ENCODE measurements around the gene DSCAM. TPM values are rescaled to one million over a fixed set of nuclear protein-coding genes. Genes with fewer than 3 reads are reported as not detected.

Gene DSCAM
- total RNA-seq, 1 donor from 2014 or later, result 0.06 TPM

GRCh38 chr21:40577285-40578043, 269.5 kb downstream of the DSCAM start:
- Histone ChIP-seq H3K27me3 (ENCODE audit: low read depth) (no peaks in the 10 kb centered on the region), H3K4me1 (no peaks in the 10 kb centered on the region), H3K27ac (no peak overlapping the region), H3K9me3 (no peaks in the 10 kb centered on the region), H3K36me3 (no peaks in the 10 kb centered on the region), H3K4me3 (no peak overlapping the region)
- no peak for TF ChIP-seq CTCF (IDR thresholded peaks at IDR 0.05)
- intact Hi-C loops (cut with DNase I), result no loop called here
- ATAC-seq, result no peak
- no peak for DNase-seq

- DNase-seq, result no peak
Observed at GRCh38 chr21:40575976-40576375, 271.0 kb downstream of the DSCAM start.

GRCh38 chr21:40569357-40569756, 277.6 kb downstream of the DSCAM start:
- DNase-seq (no peak), ATAC-seq (no peak)
- intact Hi-C loops (cut with DNase I), result no loop called here
- no peak overlapping the region for H3K4me3 ChIP-seq
- H3K27ac ChIP-seq, result no peak overlapping the region
- no peak for TF ChIP-seq CTCF (IDR thresholded peaks at IDR 0.05)
- no peaks in the 10 kb centered on the region for H3K27me3 ChIP-seq (ENCODE audit: low read depth)
- no peaks in the 10 kb centered on the region for H3K36me3 ChIP-seq
- H3K9me3 ChIP-seq, result no peaks in the 10 kb centered on the region
- H3K4me1 ChIP-seq, result no peaks in the 10 kb centered on the region

More at GRCh38 chr21:40575976-40576375, 271.0 kb downstream of the DSCAM start:
- Histone ChIP-seq H3K36me3 (no peaks in the 10 kb centered on the region), H3K4me3 (no peak overlapping the region), H3K27me3 (ENCODE audit: low read depth) (no peaks in the 10 kb centered on the region), H3K4me1 (no peaks in the 10 kb centered on the region), H3K9me3 (no peaks in the 10 kb centered on the region), H3K27ac (no peak overlapping the region)
- no peak for TF ChIP-seq CTCF (IDR thresholded peaks at IDR 0.05)
- intact Hi-C loops (cut with DNase I), result no loop called here
- no peak for ATAC-seq

GRCh38 chr21:40568807-40569206, 278.2 kb downstream of the DSCAM start:
- Histone ChIP-seq H3K9me3 (no peaks in the 10 kb centered on the region), H3K27ac (no peak overlapping the region), H3K36me3 (no peaks in the 10 kb centered on the region), H3K27me3 (ENCODE audit: low read depth) (no peaks in the 10 kb centered on the region), H3K4me1 (no peaks in the 10 kb centered on the region), H3K4me3 (no peak overlapping the region)
- TF ChIP-seq CTCF (IDR thresholded peaks at IDR 0.05), result no peak
- ATAC-seq (no peak), DNase-seq (no peak)
- intact Hi-C loops (cut with DNase I), result no loop called here

- TF ChIP-seq CTCF (IDR thresholded peaks at IDR 0.05), result no peak
- H3K4me3 ChIP-seq, result no peak overlapping the region
- intact Hi-C loops (cut with DNase I), result no loop called here
- no peaks in the 10 kb centered on the region for H3K4me1 ChIP-seq
- no peaks in the 10 kb centered on the region for H3K36me3 ChIP-seq
- H3K9me3 ChIP-seq, result no peaks in the 10 kb centered on the region
- no peak overlapping the region for H3K27ac ChIP-seq
- no peak for DNase-seq
- no peak for ATAC-seq
- H3K27me3 ChIP-seq (ENCODE audit: low read depth), result no peaks in the 10 kb centered on the region
Observed at GRCh38 chr21:40567501-40567900, 279.5 kb downstream of the DSCAM start.

Measured in lower lobe of right lung (tissue), 2 donors.